Small intestine (tissue), 16 donors: Measurements from ENCODE around the gene STMP1. TPM values are rescaled to one million over a fixed set of nuclear protein-coding genes. Genes with fewer than 3 reads are reported as not detected.

Experiments used
- DNase-seq, 2 donors: peaks; one replicate each; pipeline versions ENCODE4 v3.0.0 to v3.0.0-alpha.2; 2013
- FAIRE-seq: peaks from 2 replicates; lab custom pipeline; 2012; peaks lifted over from hg19 to GRCh38; lab: Jason Lieb, UNC
- H3K27ac ChIP-seq, 3 donors: one replicate each; pipeline ENCODE4 v1.5.1; 2013; ENCODE audit warnings: low read length in 2 of 3, mild to moderate bottlenecking in 2 of 3, control low read depth in 1 of 3, inconsistent platforms in 1 of 3, low read depth in 1 of 3, moderate library complexity in 1 of 3
- H3K27me3 ChIP-seq, 3 donors: one replicate each; pipeline ENCODE4 v1.6.1; 2013; ENCODE audit warnings: low read length in 3 of 3, inconsistent platforms in 1 of 3; ENCODE audit not compliant: control insufficient read depth in 3 of 3, insufficient read depth in 3 of 3
- H3K36me3 ChIP-seq, 3 donors: one replicate each; pipeline ENCODE4 v1.6.1; 2013; ENCODE audit warnings: low read length in 3 of 3, inconsistent platforms in 1 of 3, low read depth in 1 of 3, mild to moderate bottlenecking in 1 of 3, moderate library complexity in 1 of 3; ENCODE audit not compliant: control insufficient read depth in 3 of 3, insufficient read depth in 2 of 3
- H3K4me1 ChIP-seq, 3 donors: one replicate each; pipeline ENCODE4 v1.6.1; 2013; ENCODE audit warnings: low read length in 2 of 3, inconsistent platforms in 1 of 3, low read depth in 1 of 3, mild to moderate bottlenecking in 1 of 3, moderate library complexity in 1 of 3; ENCODE audit not compliant: control insufficient read depth in 3 of 3, insufficient read depth in 2 of 3
- H3K4me3 ChIP-seq, 3 donors: one replicate each; pipeline ENCODE4 v1.5.1; 2013; ENCODE audit warnings: low read length in 3 of 3, control low read depth in 1 of 3, inconsistent platforms in 1 of 3, low read depth in 1 of 3, mild to moderate bottlenecking in 1 of 3, moderate library complexity in 1 of 3
- H3K9me3 ChIP-seq, 2 donors: one replicate each; pipeline ENCODE4 v1.6.1; 2013; ENCODE audit warnings: low read depth in 1 of 2, low read length in 1 of 2; ENCODE audit not compliant: control insufficient read depth in 2 of 2, insufficient read depth in 1 of 2
- WGBS, 3 donors: extraction: QIAGEN DNeasy Blood & Tissue Kit; methylation state at CpG; one replicate each; pipeline ENCODE4 v1.1.7; 2013; 5-methylcytosine and 5-hydroxymethylcytosine counted together
- long read RNA-seq, 10 donors: transcript quantifications; one replicate each; lab custom pipeline, GENCODE V29; 2026
- polyA plus RNA-seq, 4 donors: library from polyadenylated mRNA; stranded (reverse) in 3 of 4; unstranded in 1 of 4; fragments of 200-250 nt in 3 of 4; fragments of 120-200 nt in 1 of 4; gene quantifications; one replicate each; pipeline versions ENCODE4 v1.2.1 to v1.2.3, GENCODE V29; 2013
- donor health status: healthy with polysubstance abuse.
- donor health status: control.
- donor health status: control.
- donor health status: Bipolar disorder and iron deficiency.
- donor health status: healthy.

The STMP1 gene
- polyA plus RNA-seq, result 10 to 100 TPM; 24.8 to 44.7 (median 33.4) TPM
- long read RNA-seq, donor 1, transcript STMP1-202 (3 exons, 2,450 nt), result major isoform, 141 of 153 reads
- long read RNA-seq, donor 1, partial matches to known transcripts, result 10 of 153 reads
- long read RNA-seq, donor 1, other reads (novel, unspliced or antisense), result 0 of 153 reads
- long read RNA-seq, donor 2, transcript STMP1-202 (3 exons, 2,450 nt), result major isoform, 30 of 30 reads
- long read RNA-seq, donor 2, partial matches to known transcripts, result 0 of 30 reads
- long read RNA-seq, donor 2, other reads (novel, unspliced or antisense), result 0 of 30 reads
- long read RNA-seq, donor 3, transcript STMP1-202 (3 exons, 2,450 nt), result major isoform, 50 of 50 reads
- long read RNA-seq, donor 3, partial matches to known transcripts, result 0 of 50 reads
- long read RNA-seq, donor 3, other reads (novel, unspliced or antisense), result 0 of 50 reads
- long read RNA-seq, donor 4, partial matches to known transcripts, result 0 of 1 reads
- long read RNA-seq, donor 4, other reads (novel, unspliced or antisense), result 0 of 1 reads
- long read RNA-seq, donor 5, transcript STMP1-202 (3 exons, 2,450 nt), result major isoform, 19 of 19 reads
- long read RNA-seq, donor 5, partial matches to known transcripts, result 0 of 19 reads
- long read RNA-seq, donor 5, other reads (novel, unspliced or antisense), result 0 of 19 reads
- long read RNA-seq, donor 6, transcript STMP1-202 (3 exons, 2,450 nt), result major isoform, 44 of 45 reads
- long read RNA-seq, donor 6, partial matches to known transcripts, result 0 of 45 reads
- long read RNA-seq, donor 6, other reads (novel, unspliced or antisense), result 0 of 45 reads
- long read RNA-seq, donor 7, transcript STMP1-202 (3 exons, 2,450 nt), result major isoform, 146 of 181 reads
- long read RNA-seq, donor 7, partial matches to known transcripts, result 32 of 181 reads
- long read RNA-seq, donor 7, other reads (novel, unspliced or antisense), result 0 of 181 reads
- long read RNA-seq, donor 8, transcript STMP1-202 (3 exons, 2,450 nt), result major isoform, 11 of 11 reads
- long read RNA-seq, donor 8, partial matches to known transcripts, result 0 of 11 reads
- long read RNA-seq, donor 8, other reads (novel, unspliced or antisense), result 0 of 11 reads
- long read RNA-seq, donor 9, transcript STMP1-202 (3 exons, 2,450 nt), result major isoform, 12 of 12 reads
- long read RNA-seq, donor 9, partial matches to known transcripts, result 0 of 12 reads
- long read RNA-seq, donor 9, other reads (novel, unspliced or antisense), result 0 of 12 reads
- long read RNA-seq, donor 10, transcript STMP1-202 (3 exons, 2,450 nt), result major isoform, 57 of 59 reads
- long read RNA-seq, donor 10, partial matches to known transcripts, result 0 of 59 reads
- long read RNA-seq, donor 10, other reads (novel, unspliced or antisense), result 0 of 59 reads

GRCh38 chr7:135662373-135663114 is at the start of gene STMP1:
Gene STMP1, plus strand, starts transcription at chr7:135662514.
- Histone ChIP-seq H3K4me1 (peaks cover 0 to 9% (median 0%) of the 10 kb centered on the region in 3 donors), H3K36me3 (peaks cover 0 to 2% (median 0%) of the 10 kb centered on the region in 3 donors), H3K27ac (peak within 1 kb of the TSS; percentile 82 to 96 (median 90)), H3K27me3 (no peaks in the 10 kb centered on the region), H3K9me3 (no peaks in the 10 kb centered on the region), H3K4me3 (peak within 1 kb of the TSS; percentile 92 to 97 (median 93))
- peak; percentile 92 to 97 for DNase-seq
- 0 to 1% (median 0%) methylated on average over 57 to 60 of the region's 60 CpGs for WGBS, 3 donors
- FAIRE-seq, result no peak

GRCh38 chr7:135616136-135616535 is 46.2 kb upstream of the STMP1 start:
- WGBS, 3 donors, result 96 to 98% (median 98%) methylated on average over 1 of the region's 1 CpG
- DNase-seq, result no peak
- no peaks in the 10 kb centered on the region for H3K27me3 ChIP-seq
- no peaks in the 10 kb centered on the region for H3K9me3 ChIP-seq
- no peak overlapping the region for H3K4me3 ChIP-seq
- no peaks in the 10 kb centered on the region for H3K4me1 ChIP-seq
- peaks cover 7 to 23% (median 13%) of the 10 kb centered on the region in 3 donors for H3K36me3 ChIP-seq
- FAIRE-seq, result no peak
- no peak overlapping the region for H3K27ac ChIP-seq

GRCh38 chr7:135617781-135618180 is 44.5 kb upstream of the STMP1 start:
- WGBS, 3 donors, result 73 to 85% (median 75%) methylated on average over 2 of the region's 2 CpGs
- FAIRE-seq, result no peak
- Histone ChIP-seq H3K27ac (no peak overlapping the region), H3K9me3 (no peaks in the 10 kb centered on the region), H3K27me3 (no peaks in the 10 kb centered on the region), H3K4me1 (no peaks in the 10 kb centered on the region), H3K36me3 (peaks cover 7 to 25% (median 16%) of the 10 kb centered on the region in 3 donors), H3K4me3 (no peak overlapping the region)
- no peak for DNase-seq

- Histone ChIP-seq H3K4me3 (no peak overlapping the region), H3K27me3 (no peaks in the 10 kb centered on the region), H3K4me1 (no peaks in the 10 kb centered on the region), H3K27ac (no peak overlapping the region), H3K36me3 (peaks cover 9 to 26% (median 20%) of the 10 kb centered on the region in 3 donors), H3K9me3 (no peaks in the 10 kb centered on the region)
- DNase-seq (no peak), FAIRE-seq (no peak)
- WGBS, 3 donors, result 84 to 90% (median 84%) methylated on average over 7 of the region's 7 CpGs
These were observed 43.8 kb upstream of the STMP1 start for GRCh38 chr7:135618510-135618909.

GRCh38 chr7:135620447-135620846 is 41.9 kb upstream of the STMP1 start:
- Histone ChIP-seq H3K4me1 (no peaks in the 10 kb centered on the region), H3K27ac (no peak overlapping the region), H3K9me3 (no peaks in the 10 kb centered on the region), H3K36me3 (peaks cover 10 to 33% (median 21%) of the 10 kb centered on the region in 3 donors), H3K4me3 (no peak overlapping the region), H3K27me3 (no peaks in the 10 kb centered on the region)
- DNase-seq (no peak), FAIRE-seq (no peak)
- 93 to 100% (median 97%) methylated on average over 2 of the region's 2 CpGs for WGBS, 3 donors

- DNase-seq (peak; percentile 50 to 72), FAIRE-seq (peak; percentile 91)
- Histone ChIP-seq H3K4me3 (no peak overlapping the region), H3K27ac (no peak overlapping the region), H3K4me1 (no peaks in the 10 kb centered on the region), H3K36me3 (peaks cover 10 to 33% (median 22%) of the 10 kb centered on the region in 3 donors), H3K27me3 (no peaks in the 10 kb centered on the region), H3K9me3 (no peaks in the 10 kb centered on the region)
- 69 to 79% (median 72%) methylated on average over 1 of the region's 1 CpG for WGBS, 3 donors
These were observed 41.1 kb upstream of the STMP1 start for GRCh38 chr7:135620980-135621850.
